Measurements from ENCODE around the gene SPNS1. TPM values are rescaled to one million over a fixed set of nuclear protein-coding genes. Genes with fewer than 3 reads are reported as not detected.
"Not testable (repeated sequence)": the region's sequence is repeated elsewhere in the genome, so short reads cannot be mapped to it uniquely, and the experiment has no call there.

SPNS1 gene
- total and polyA plus RNA-seq, 2 donors (not counting 1 experiment from before 2014, with no cell fraction given) = 36.4 to 47.6 TPM

- ATAC-seq (ENCODE audit: low read depth) = no peak
- CTCF ChIA-PET = interaction anchor here (0.6 to 2.8 kb wide), 9 partner anchors 9 to 1096 kb away, joined by 3 to 15 read pairs (median 3); partner anchors contain the start of gene ATP2A1
- TF ChIP-seq CTCF (IDR thresholded peaks at IDR 0.05) (peak; percentile 68), EZH2 (IDR thresholded peaks at IDR 0.05; ENCODE audit: borderline replicate concordance, insufficient read depth, low read depth, low read length, poor library complexity, severe bottlenecking) (no peak)
- no peaks in the 10 kb centered on the region for H3K27me3 Mint-ChIP-seq
- Histone ChIP-seq H4K20me1 (ENCODE audit: control insufficient read depth, insufficient read depth, low read length, poor library complexity, severe bottlenecking) (peaks cover 13% of the 10 kb centered on the region), H3K27me3 (replicated peaks in 1 of 4; ENCODE audit: control extremely low read depth in 1 of 4, control insufficient read depth in 3 of 4, insufficient read depth in 4 of 4, low read length in 3 of 4) (no peaks in the 10 kb centered on the region), H3K9ac (ENCODE audit: low read length) (no peak overlapping the region), H3K4me2 (replicated peaks; ENCODE audit: low read depth, low read length, poor library complexity, severe bottlenecking) (no peak overlapping the region), H3K79me2 (ENCODE audit: control insufficient read depth, insufficient read depth, low read length) (peaks cover 34% of the 10 kb centered on the region), H3K9me3 (ENCODE audit: control extremely low read depth in 1 of 3, control insufficient read depth in 2 of 3, insufficient read depth in 1 of 3, low read length in 2 of 3) (peaks cover 0 to 12% (median 3%) of the 10 kb centered on the region in 3 donors), H3K27ac (ENCODE audit: low read length in 2 of 2) (no peak overlapping the region), H3K36me3 (replicated peaks in 1 of 2; ENCODE audit: control extremely low read depth in 1 of 2, control insufficient read depth in 1 of 2, extremely low read depth in 1 of 2, insufficient read depth in 2 of 2, low read length in 1 of 2) (peaks cover 0 to 49% of the 10 kb centered on the region in 2 experiments), H3K4me3 (ENCODE audit: control extremely low read depth in 1 of 5, extremely low read depth in 1 of 5, insufficient read depth in 1 of 5, low read depth in 2 of 5, low read length in 4 of 5) (no peak overlapping the region), H2AFZ (ENCODE audit: insufficient read depth, low read depth, low read length, poor library complexity, severe bottlenecking) (no peak overlapping the region), H3K4me1 (ENCODE audit: control insufficient read depth in 2 of 2, insufficient read depth in 2 of 2, low read length in 2 of 2) (peaks cover 13 to 17% of the 10 kb centered on the region in 2 donors)
- DNase-seq = peak; percentile 59
- POLR2A ChIA-PET = interaction anchor here (0.7 kb wide), 1 partner anchor 778 kb away, joined by 3 read pairs; no protein-coding TSS in a partner anchor
- H3K27ac Mint-ChIP-seq = peak overlapping the region; percentile 1
- peaks cover 30% of the 10 kb centered on the region for H3K4me1 Mint-ChIP-seq
- intact Hi-C loops (cut with micrococcal nuclease) = no loop called here
- H3K9me3 Mint-ChIP-seq (ENCODE audit: insufficient read depth) = no peaks in the 10 kb centered on the region
- WGBS (ENCODE audit: insufficient coverage) = 90% methylated on average over 11 of the region's 11 CpGs
- peak overlapping the region; percentile 29 for H3K4me3 Mint-ChIP-seq
Measured at GRCh38 chr16:28977703-28978662, 3.4 kb downstream of the SPNS1 start.

GRCh38 chr16:28980330-28980729, 5.8 kb downstream of the SPNS1 start:
- H3K4me3 Mint-ChIP-seq; intact Hi-C loops (cut with micrococcal nuclease); H3K9me3 Mint-ChIP-seq (ENCODE audit: insufficient read depth); POLR2A ChIA-PET; H3K4me2 ChIP-seq (replicated peaks; ENCODE audit: low read depth, low read length, poor library complexity, severe bottlenecking); DNase-seq; H3K9ac ChIP-seq (ENCODE audit: low read length); CTCF ChIA-PET; ATAC-seq (ENCODE audit: low read depth); H3K27ac Mint-ChIP-seq; H3K27me3 Mint-ChIP-seq; H3K4me3 ChIP-seq (ENCODE audit: control extremely low read depth in 1 of 5, extremely low read depth in 1 of 5, insufficient read depth in 1 of 5, low read depth in 2 of 5, low read length in 4 of 5); H3K27ac ChIP-seq (ENCODE audit: low read length in 2 of 2); H2AFZ ChIP-seq (ENCODE audit: insufficient read depth, low read depth, low read length, poor library complexity, severe bottlenecking): not testable (repeated sequence)
- peaks cover 17 to 22% of the 10 kb centered on the region in 2 donors for H3K4me1 ChIP-seq (ENCODE audit: control insufficient read depth in 2 of 2, insufficient read depth in 2 of 2, low read length in 2 of 2)
- peaks cover 28% of the 10 kb centered on the region for H3K79me2 ChIP-seq (ENCODE audit: control insufficient read depth, insufficient read depth, low read length)
- H3K27me3 ChIP-seq (replicated peaks in 1 of 4; ENCODE audit: control extremely low read depth in 1 of 4, control insufficient read depth in 3 of 4, insufficient read depth in 4 of 4, low read length in 3 of 4) = peaks cover 0 to 10% (median 0%) of the 10 kb centered on the region in 4 experiments
- H3K9me3 ChIP-seq (ENCODE audit: control extremely low read depth in 1 of 3, control insufficient read depth in 2 of 3, insufficient read depth in 1 of 3, low read length in 2 of 3) = peaks cover 0 to 12% (median 3%) of the 10 kb centered on the region in 3 donors
- WGBS (ENCODE audit: insufficient coverage) = 90% methylated on average over 6 of the region's 7 CpGs
- H3K36me3 ChIP-seq (replicated peaks in 1 of 2; ENCODE audit: control extremely low read depth in 1 of 2, control insufficient read depth in 1 of 2, extremely low read depth in 1 of 2, insufficient read depth in 2 of 2, low read length in 1 of 2) = peaks cover 0 to 64% of the 10 kb centered on the region in 2 experiments
- H3K4me1 Mint-ChIP-seq = peaks cover 28% of the 10 kb centered on the region
- H4K20me1 ChIP-seq (ENCODE audit: control insufficient read depth, insufficient read depth, low read length, poor library complexity, severe bottlenecking) = peaks cover 32% of the 10 kb centered on the region
